NCI-H82 treated with DMSO at 0.1 percent for 48 hours (cell line): ENCODE data around the gene GPRASP2.
"Not testable (repeated sequence)": the region's sequence is repeated elsewhere in the genome, so short reads cannot be mapped to it uniquely, and the experiment has no call there.

Source experiments
- DNase-seq: peaks from one replicate; lab custom pipeline; 2025; ENCODE audit not compliant: unreplicated experiment; lab: John Stamatoyannopoulos, UW

The GPRASP2 gene

GRCh38 chrX:102712216-102712966 is at the start of gene GPRASP2:
Gene GPRASP2 (plus strand): TSS chrX:102712448. CDS start chrX:102714870, 2,422 bp downstream.
- DNase-seq = no peak

- not testable (repeated sequence) for DNase-seq
These were observed 48.4 kb upstream of the GPRASP2 start for GRCh38 chrX:102663820-102664219.

GRCh38 chrX:102667034-102667433 is 45.2 kb upstream of the GPRASP2 start:
- not testable (repeated sequence) for DNase-seq

DNA sequence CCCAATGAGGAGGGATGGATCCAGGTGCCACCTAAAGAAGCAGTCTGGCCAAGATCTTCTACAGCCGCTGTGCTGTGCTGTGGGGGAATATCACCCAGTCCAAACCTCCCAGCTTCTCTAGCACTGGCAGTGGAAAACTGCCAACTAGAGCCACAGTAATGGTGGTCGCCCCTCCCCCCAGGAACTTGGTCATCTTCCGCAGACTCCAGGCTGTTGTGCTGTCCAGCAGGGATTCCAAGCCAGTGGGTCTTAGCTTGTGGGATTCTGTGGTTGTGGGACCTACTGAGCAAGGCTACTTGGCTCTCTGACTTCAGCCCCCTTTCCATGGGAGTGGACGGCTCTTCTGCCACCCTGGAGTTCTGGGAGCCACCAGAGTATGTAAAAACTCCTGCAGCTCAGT is 42.7 kb upstream of the GPRASP2 start:
- no peak for DNase-seq

DNA sequence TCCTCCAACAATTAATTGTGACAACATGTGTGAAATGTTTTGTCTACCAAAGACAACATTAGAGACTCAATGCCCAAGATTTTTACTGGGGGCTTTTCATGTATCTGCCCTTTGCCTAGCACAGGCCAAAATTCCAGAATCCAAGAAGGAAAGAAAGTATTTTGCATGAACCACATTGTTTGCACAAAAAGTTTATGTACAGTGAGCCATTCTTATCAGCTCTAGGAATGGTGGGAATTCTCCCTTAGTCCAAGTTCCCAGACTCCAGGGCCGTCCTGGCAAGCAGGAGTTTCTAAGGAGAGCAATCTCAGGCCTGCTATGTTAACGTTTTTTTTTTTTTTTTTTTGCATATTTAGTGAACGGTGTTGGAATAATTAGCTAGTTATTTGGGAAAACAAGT is 39.4 kb upstream of the GPRASP2 start:
- no peak for DNase-seq

- DNase-seq = not testable (repeated sequence)
These were observed 34.8 kb upstream of the GPRASP2 start for GRCh38 chrX:102677479-102677878.

GRCh38 chrX:102684772-102685520 is 27.3 kb upstream of the GPRASP2 start:
- DNase-seq = no peak

GRCh38 chrX:102694749-102695148 is 17.5 kb upstream of the GPRASP2 start:
- DNase-seq = no peak

DNA sequence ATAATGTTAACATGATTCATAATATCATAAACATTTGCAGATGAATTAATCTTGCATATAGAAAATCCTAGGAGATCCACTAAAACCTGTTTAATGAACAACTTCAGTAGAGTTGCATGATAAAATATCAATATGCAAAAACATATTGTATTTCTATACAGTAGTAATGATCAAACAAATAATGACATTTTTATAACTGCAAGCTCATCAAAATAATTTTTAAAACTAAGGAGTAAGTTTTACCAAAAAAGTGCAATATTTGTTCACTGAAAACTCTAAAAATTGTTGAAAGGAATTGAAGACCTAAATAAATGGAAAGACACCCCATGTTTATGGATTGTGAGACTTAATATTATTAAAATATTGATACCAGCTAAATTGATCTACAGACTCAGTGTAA is 15.9 kb upstream of the GPRASP2 start:
- DNase-seq = no peak

- DNase-seq = no peak
These were observed 14.8 kb upstream of the GPRASP2 start for GRCh38 chrX:102697494-102697893.

DNA sequence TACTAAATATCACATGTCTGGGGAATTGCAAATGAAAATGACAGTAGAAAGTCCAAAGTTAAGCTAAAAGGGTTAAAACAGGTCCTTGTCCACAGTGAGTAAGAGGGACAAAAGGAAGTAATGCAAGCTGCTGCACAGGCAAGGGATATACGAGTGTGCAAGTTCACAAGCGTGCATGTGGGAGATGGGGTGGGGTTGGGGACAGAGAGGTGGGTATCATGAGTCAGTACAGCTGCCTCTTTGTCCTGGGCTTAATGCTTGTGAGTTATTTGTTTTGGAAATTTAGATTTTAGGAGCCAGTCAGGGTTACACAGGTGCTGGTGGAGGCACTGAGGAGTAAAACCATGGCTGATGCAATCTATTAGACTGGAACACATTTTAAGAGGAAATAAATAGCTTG is 3.3 kb upstream of the GPRASP2 start:
- DNase-seq = no peak

- no peak for DNase-seq
These were observed 404 bp upstream of the GPRASP2 start for GRCh38 chrX:102711872-102712215.

- peak; percentile 8 for DNase-seq
These were observed 855 bp downstream of the GPRASP2 start for GRCh38 chrX:102712981-102713625.

GRCh38 chrX:102714994-102715393 is 2.7 kb downstream of the GPRASP2 start:
- no peak for DNase-seq

- DNase-seq = no peak
These were observed 3.7 kb downstream of the GPRASP2 start for GRCh38 chrX:102715967-102716366.

- DNase-seq = peak; percentile 31
These were observed 8.3 kb downstream of the GPRASP2 start, which contains the start of gene GPRASP3 for GRCh38 chrX:102720237-102721168. Gene GPRASP3 (plus strand): TSS chrX:102720743. CDS start chrX:102748996, 28,253 bp downstream.

DNA sequence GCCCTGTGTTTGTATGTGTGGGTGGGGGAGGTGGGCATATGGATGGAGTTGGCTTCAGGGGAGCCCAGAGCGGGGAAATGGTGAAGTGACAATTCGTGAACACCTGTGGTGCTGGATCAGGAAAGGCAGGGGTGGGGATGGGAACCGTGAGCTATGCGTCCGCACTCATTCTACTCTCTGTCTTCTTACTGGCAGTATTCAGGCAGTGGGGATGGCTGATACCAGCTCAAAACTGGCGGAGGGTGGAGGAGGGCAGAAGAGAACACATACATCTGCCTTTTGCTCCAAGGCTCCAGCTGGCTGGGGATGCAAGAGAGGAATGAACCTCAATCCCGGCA is 8.9 kb downstream of the GPRASP2 start:
- not testable (repeated sequence) for DNase-seq

GRCh38 chrX:102723456-102723855 is 11.2 kb downstream of the GPRASP2 start:
- no peak for DNase-seq

- DNase-seq = no peak
These were observed 15.5 kb downstream of the GPRASP2 start for GRCh38 chrX:102727761-102728160.

- no peak for DNase-seq
These were observed 16.4 kb downstream of the GPRASP2 start for GRCh38 chrX:102728646-102729045.

DNA sequence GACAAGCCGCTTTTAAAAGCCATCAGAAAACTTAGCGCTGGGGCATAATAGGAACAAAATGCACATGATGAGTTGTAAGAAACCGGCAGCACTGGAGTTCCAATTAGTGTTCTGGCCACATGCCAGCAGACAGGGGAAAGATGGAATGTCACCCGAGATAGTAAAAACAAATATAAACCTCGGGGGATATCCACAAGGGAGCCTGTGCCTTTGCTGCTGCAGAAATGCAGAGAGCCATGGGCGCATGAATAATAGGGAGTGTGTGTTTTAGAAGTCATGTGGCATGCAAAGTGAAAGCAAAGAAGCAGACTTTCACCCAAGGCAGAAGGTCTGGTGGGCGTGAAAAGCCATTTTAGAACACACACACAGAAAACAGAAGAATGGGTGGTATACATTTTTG is 27.4 kb downstream of the GPRASP2 start:
- no peak for DNase-seq
